Erythroblast (primary cell): ENCODE measurements around the gene ATP2B1.

ENCODE experiments used
- GATA1 ChIP-seq: IDR thresholded peaks from 2 replicates; pipeline ENCODE4 v1.6.1; 2011; ENCODE audit warnings: low read depth, mild to moderate bottlenecking, control low read depth, low read length, moderate library complexity
- POLR2A ChIP-seq: IDR thresholded peaks from 2 replicates; pipeline ENCODE4 v1.6.1; 2011; ENCODE audit warnings: mild to moderate bottlenecking, low read length

DNA sequence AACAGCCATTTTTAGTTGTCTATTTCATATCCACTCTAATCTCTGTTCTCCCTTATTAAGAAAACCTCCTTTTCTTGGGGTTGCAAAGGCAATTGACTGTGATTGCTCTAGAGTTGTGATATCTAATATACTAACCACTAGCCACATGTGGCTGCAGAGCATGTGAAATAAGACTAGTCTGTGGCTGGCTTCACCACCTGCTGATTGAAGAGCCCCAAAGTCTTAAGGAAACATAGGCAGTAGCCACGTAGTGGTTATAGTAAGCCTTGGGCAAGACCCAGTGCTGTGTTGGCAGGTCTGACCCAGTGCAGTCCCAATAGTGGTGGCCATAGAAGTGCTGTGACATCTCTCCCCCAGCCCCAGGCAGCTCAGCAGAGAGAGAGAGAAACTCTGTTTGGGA lies 28.4 kb upstream of the ATP2B1 start:
- no peak for TF ChIP-seq POLR2A
- no peak for TF ChIP-seq GATA1
